H1 (cell line): ENCODE measurements around the gene ARID1B. TPM values are rescaled to one million over a fixed set of nuclear protein-coding genes. Genes with fewer than 3 reads are reported as not detected.
A peak's percentile ranks its signal among the peaks of the same experiment; 100 is the strongest.

Source experiments
- ATF2 ChIP-seq: IDR thresholded peaks from 2 replicates; pipeline ENCODE4 v1.6.1; 2012; ENCODE audit warnings: low read length, inconsistent platforms
- CHD7 ChIP-seq: fragments of 300-600 bp; sonication (generic); IDR thresholded peaks from 2 replicates; pipeline ENCODE4 v1.7.1; 2012; ENCODE audit warnings: low read length, moderate library complexity, mild to moderate bottlenecking, inconsistent platforms; ENCODE audit not compliant: insufficient replicate concordance
- MAFK ChIP-seq: IDR thresholded peaks from 2 replicates; pipeline ENCODE4 v1.6.1; 2012; ENCODE audit warnings: low read depth, mild to moderate bottlenecking, improper control_type of control experiment, low read length
- SP1 ChIP-seq: IDR thresholded peaks from 2 replicates; pipeline ENCODE4 v1.6.1; 2011; ENCODE audit warnings: low read depth, low read length
- SUZ12 ChIP-seq: fragments of 200-600 bp; sonication (generic); IDR thresholded peaks from 2 replicates; pipeline ENCODE4 v1.6.1; 2012; ENCODE audit warnings: mild to moderate bottlenecking, inconsistent platforms, low read length, moderate library complexity, mixed read lengths
- TAF7 ChIP-seq: optimal IDR thresholded peaks from 2 replicates; pipeline ENCODE3; 2011; ENCODE audit warnings: low read depth, mild to moderate bottlenecking, inconsistent platforms, low read length, moderate library complexity, borderline replicate concordance
- polyA plus RNA-seq, 7 experiments: library from polyadenylated mRNA; depleted of rRNA in 3 of 7; stranded (reverse) in 5 of 7; unstranded in 2 of 7; fragments of >200 nt in 5 of 7; fragments of 200-250 nt in 2 of 7; gene quantifications; 1 replicate in 5 of 7; 2 replicates in 1 of 7; 4 replicates in 1 of 7; pipeline versions ENCODE4 v1.2.1 to v1.2.3, GENCODE V29; 2011 to 2013; ENCODE audit warnings: missing spikeins in 2 of 7, mixed read lengths in 2 of 7
- total RNA-seq: library from RNA; stranded (reverse); fragmentation: NEBNext Ultra II Directional; extraction: Animal tissue kit (Norgen Biotek cat#: 25700); gene quantifications from 2 replicates; pipeline ENCODE4 v1.2.1, GENCODE V29; 2021

The ARID1B gene
- total and polyA plus RNA-seq, 2 of the 8 experiments (the other 6 are each of a cell fraction or from before 2014, with no cell fraction given): 24.3 to 70.3 TPM

DNA sequence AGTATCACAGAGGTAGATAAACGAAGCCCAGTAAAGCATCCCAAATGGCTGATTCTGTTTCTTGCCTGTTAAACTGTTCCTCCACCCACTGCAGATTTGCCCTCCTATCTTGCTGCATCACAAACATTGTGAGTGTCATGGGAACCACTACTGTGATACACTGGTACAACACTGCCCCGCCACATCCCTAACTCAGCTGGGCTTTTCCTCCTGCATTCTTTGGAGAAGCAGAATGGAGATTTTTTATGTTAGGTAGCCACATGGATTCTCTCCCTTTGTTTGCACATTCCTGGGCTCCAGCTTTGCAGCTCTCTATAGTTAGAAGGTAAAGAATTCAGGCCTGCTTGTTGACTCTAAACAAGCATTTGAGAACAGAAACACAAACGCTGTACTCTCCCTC lies 312.1 kb downstream of the ARID1B start (continued):
- TF ChIP-seq CHD7: peak; percentile 87
- TF ChIP-seq MAFK: no peak; the same call in 1 of the 2 replicates
- no peak for TF ChIP-seq TAF7
- no peak for TF ChIP-seq SUZ12
- peak; percentile 89 for TF ChIP-seq SP1
- TF ChIP-seq ATF2: 0 out of 2 replicates have a peak, but pooled peaks have one; percentile 20
- TF ChIP-seq, all 59 proteins: peak for 15
